Measurements from ENCODE around the gene MON2. TPM values are rescaled to one million over a fixed set of nuclear protein-coding genes. Genes with fewer than 3 reads are reported as not detected.

Gene MON2
- total RNA-seq, 2 donors from 2014 or later, result 99.4 to 129 TPM

DNA sequence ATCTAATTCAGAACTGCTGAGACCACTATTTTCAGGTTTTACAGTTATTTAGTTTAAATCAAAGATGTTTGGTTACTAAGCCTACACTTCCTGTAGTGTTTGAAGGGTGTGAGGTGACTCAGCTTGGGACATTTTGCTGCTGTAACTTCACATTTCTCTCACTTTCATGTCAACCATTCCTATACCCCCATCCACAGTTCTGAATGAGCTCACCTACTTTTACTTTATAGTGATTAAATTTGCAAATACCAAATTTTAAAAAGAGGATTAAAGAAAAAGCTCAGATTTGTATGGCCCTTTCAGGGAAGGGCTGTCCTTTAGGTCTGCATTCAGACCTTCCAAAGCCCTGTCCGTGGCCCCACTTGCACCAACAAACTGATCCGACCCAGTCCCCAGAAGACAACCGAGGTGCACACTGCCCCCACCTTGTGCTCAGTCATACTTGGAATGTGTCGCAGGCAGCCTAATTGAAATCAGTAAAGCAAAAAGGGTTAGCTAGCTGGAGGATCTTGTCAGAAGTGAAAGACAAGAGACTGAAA lies 174.4 kb downstream of the MON2 start:
- DNase-seq (no peak), ATAC-seq (no peak)
- WGBS, 2 donors, result 69 to 83% methylated on average over 4 of the region's 4 CpGs
- Histone ChIP-seq H3K36me3 (replicated peaks in 1 of 2; ENCODE audit: insufficient read depth in 1 of 2, low read depth in 2 of 2) (no peaks in the 10 kb centered on the region), H3K27ac (no peak overlapping the region), H3K27me3 (no peaks in the 10 kb centered on the region), H3K4me1 (no peaks in the 10 kb centered on the region), H3K4me3 (no peak overlapping the region), H3K9me3 (no peaks in the 10 kb centered on the region)
- intact Hi-C loops (cut with DNase I), result no loop called here
- TF ChIP-seq, protein P1, sequence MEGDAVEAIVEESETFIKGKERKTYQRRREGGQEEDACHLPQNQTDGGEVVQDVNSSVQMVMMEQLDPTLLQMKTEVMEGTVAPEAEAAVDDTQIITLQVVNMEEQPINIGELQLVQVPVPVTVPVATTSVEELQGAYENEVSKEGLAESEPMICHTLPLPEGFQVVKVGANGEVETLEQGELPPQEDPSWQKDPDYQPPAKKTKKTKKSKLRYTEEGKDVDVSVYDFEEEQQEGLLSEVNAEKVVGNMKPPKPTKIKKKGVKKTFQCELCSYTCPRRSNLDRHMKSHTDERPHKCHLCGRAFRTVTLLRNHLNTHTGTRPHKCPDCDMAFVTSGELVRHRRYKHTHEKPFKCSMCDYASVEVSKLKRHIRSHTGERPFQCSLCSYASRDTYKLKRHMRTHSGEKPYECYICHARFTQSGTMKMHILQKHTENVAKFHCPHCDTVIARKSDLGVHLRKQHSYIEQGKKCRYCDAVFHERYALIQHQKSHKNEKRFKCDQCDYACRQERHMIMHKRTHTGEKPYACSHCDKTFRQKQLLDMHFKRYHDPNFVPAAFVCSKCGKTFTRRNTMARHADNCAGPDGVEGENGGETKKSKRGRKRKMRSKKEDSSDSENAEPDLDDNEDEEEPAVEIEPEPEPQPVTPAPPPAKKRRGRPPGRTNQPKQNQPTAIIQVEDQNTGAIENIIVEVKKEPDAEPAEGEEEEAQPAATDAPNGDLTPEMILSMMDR (IDR thresholded peaks at IDR 0.05), result no peak
- TF ChIP-seq POLR2A (IDR thresholded peaks at IDR 0.05), result no peak

GRCh38 chr12:62642486-62642885 lies 175.9 kb downstream of the MON2 start:
- ATAC-seq (no peak), DNase-seq (no peak)
- no peaks in the 10 kb centered on the region for H3K36me3 ChIP-seq (replicated peaks in 1 of 2; ENCODE audit: insufficient read depth in 1 of 2, low read depth in 2 of 2)
- intact Hi-C loops (cut with DNase I), result no loop called here
- H3K4me3 ChIP-seq, result no peak overlapping the region
- no peaks in the 10 kb centered on the region for H3K27me3 ChIP-seq
- TF ChIP-seq POLR2A (IDR thresholded peaks at IDR 0.05), result no peak
- TF ChIP-seq, protein P1 (IDR thresholded peaks at IDR 0.05), result no peak
- no peaks in the 10 kb centered on the region for H3K4me1 ChIP-seq
- 72 to 90% methylated on average over 2 of the region's 2 CpGs for WGBS, 2 donors
- H3K9me3 ChIP-seq, result no peaks in the 10 kb centered on the region
- H3K27ac ChIP-seq, result no peak overlapping the region

DNA sequence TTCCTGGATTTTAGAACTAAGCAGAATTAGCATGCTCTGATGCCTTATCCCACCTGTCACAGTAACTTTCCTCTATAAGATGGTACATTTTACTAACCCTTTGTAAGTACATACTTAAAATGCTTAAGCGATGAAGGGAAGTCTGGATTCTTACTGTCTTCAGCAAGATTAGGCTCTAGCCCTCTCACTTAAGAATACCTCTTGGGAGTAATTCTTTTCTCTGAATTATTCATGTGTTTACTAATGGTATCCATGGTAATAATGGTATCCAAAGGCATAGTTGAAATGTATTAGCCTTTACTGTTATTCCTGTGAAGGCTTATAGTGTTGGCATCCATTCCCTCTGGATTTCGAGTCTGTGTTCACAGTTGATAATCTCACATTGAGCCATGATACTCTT lies 176.9 kb downstream of the MON2 start:
- Histone ChIP-seq H3K27ac (no peak overlapping the region), H3K27me3 (no peaks in the 10 kb centered on the region), H3K9me3 (no peaks in the 10 kb centered on the region), H3K4me3 (no peak overlapping the region), H3K36me3 (replicated peaks in 1 of 2; ENCODE audit: insufficient read depth in 1 of 2, low read depth in 2 of 2) (no peaks in the 10 kb centered on the region), H3K4me1 (no peaks in the 10 kb centered on the region)
- WGBS, 2 donors, result 87 to 90% methylated on average over 2 of the region's 2 CpGs
- no peak for DNase-seq
- ATAC-seq, result no peak
- intact Hi-C loops (cut with DNase I), result no loop called here
- TF ChIP-seq POLR2A (IDR thresholded peaks at IDR 0.05), result no peak
- TF ChIP-seq, protein P1 (IDR thresholded peaks at IDR 0.05), result no peak

GRCh38 chr12:62646566-62646965 lies 179.9 kb downstream of the MON2 start:
- intact Hi-C loops (cut with DNase I), result no loop called here
- H3K36me3 ChIP-seq (replicated peaks in 1 of 2; ENCODE audit: insufficient read depth in 1 of 2, low read depth in 2 of 2), result no peaks in the 10 kb centered on the region
- ATAC-seq, result no peak
- no peaks in the 10 kb centered on the region for H3K9me3 ChIP-seq
- no peaks in the 10 kb centered on the region for H3K4me1 ChIP-seq
- H3K27ac ChIP-seq, result no peak overlapping the region
- H3K4me3 ChIP-seq, result no peak overlapping the region
- DNase-seq, result no peak
- H3K27me3 ChIP-seq, result no peaks in the 10 kb centered on the region
- no peak for TF ChIP-seq POLR2A (IDR thresholded peaks at IDR 0.05)
- TF ChIP-seq, protein P1 (IDR thresholded peaks at IDR 0.05), result no peak
- 93 to 95% methylated on average over 8 of the region's 8 CpGs for WGBS, 2 donors

DNA sequence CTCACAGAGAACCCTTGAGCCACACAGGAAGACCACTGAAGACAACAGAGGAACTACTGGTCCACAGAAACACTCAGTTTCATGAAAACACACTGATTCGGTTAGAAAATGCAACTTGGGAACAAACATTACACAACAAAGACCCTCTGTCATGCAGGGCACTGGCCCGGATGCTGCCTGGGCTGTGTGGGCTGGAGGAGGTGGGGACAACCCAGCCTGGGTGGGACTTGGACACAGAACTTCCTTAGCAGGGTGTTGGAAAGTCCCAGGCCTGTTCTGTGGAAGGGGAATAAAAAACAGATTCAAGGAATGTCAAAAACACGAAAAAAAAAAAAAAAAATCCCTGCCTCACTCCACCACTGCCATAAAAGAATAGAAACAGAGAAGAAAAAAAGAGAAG lies 181.0 kb downstream of the MON2 start:
- intact Hi-C loops (cut with DNase I), result no loop called here
- TF ChIP-seq, protein P1 (IDR thresholded peaks at IDR 0.05), result no peak
- no peak for TF ChIP-seq POLR2A (IDR thresholded peaks at IDR 0.05)
- DNase-seq, result peak in 3 of 4 donors; percentile 17 to 35 (median 30)
- Histone ChIP-seq H3K9me3 (no peaks in the 10 kb centered on the region), H3K36me3 (replicated peaks in 1 of 2; ENCODE audit: insufficient read depth in 1 of 2, low read depth in 2 of 2) (no peaks in the 10 kb centered on the region), H3K27me3 (no peaks in the 10 kb centered on the region), H3K4me3 (no peak overlapping the region), H3K4me1 (no peaks in the 10 kb centered on the region), H3K27ac (no peak overlapping the region)
- 48 to 49% methylated on average over 3 of the region's 3 CpGs for WGBS, 2 donors
- peak; percentile 58 for ATAC-seq

Measured in body of pancreas (tissue), 4 donors.